Activated CD8-positive, alpha-beta memory T cell treated with anti-CD3 and anti-CD28 coated beads, Interleukin-2, amount 50 U/mL, for 24 hours (primary cell): ENCODE results near the gene IER3.
"Not testable (repeated sequence)": the region's sequence is repeated elsewhere in the genome, so short reads cannot be mapped to it uniquely, and the experiment has no call there.

Experiments used
- DNase-seq: peaks from one replicate; pipeline ENCODE4 v3.0.0-alpha.2; 2020; ENCODE audit errors: extremely low read depth

Gene IER3

GRCh38 chr6:30723843-30724741, 20.3 kb downstream of the IER3 start:
- not testable (repeated sequence) for DNase-seq

DNA sequence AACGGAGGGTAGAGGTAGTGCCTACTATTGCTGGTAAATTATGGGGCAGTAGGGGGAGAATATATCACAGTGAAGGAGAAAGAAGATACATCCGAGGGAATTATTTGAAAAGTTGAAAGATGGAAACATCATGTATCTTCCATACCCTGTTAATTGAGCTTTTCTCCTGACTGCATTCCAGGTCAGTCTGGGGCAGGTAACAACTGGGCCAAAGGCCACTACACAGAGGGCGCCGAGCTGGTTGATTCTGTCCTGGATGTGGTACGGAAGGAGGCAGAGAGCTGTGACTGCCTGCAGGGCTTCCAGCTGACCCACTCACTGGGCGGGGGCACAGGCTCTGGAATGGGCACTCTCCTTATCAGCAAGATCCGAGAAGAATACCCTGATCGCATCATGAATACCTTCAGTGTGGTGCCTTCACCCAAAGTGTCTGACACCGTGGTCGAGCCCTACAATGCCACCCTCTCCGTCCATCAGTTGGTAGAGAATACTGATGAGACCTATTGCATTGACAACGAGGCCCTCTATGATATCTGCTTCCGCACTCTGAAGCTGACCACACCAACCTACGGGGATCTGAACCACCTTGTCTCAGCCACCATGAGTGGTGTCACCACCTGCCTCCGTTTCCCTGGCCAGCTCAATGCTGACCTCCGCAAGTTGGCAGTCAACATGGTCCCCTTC, 21.0 kb downstream of the IER3 start:
- DNase-seq = not testable (repeated sequence)

GRCh38 chr6:30722280-30723112, 21.9 kb downstream of the IER3 start:
- DNase-seq = peak; percentile 68

DNA sequence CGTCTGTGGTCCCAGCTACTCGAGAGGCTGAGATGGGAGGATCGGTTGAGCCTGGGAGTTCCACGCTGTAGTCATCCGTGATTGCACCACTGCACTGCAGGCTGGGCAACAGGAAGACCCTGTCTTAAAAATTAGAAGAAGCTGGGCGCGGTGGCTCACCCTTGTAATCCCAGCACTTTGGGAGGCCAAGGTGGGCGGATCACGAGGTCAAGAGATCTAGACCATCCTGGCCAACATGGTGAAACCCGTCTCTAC, 22.4 kb downstream of the IER3 start:
- DNase-seq = not testable (repeated sequence)

GRCh38 chr6:30721198-30722024, 22.9 kb downstream of the IER3 start:
- DNase-seq = peak; percentile 80

GRCh38 chr6:30720738-30721197, 23.6 kb downstream of the IER3 start:
- no peak for DNase-seq

DNA sequence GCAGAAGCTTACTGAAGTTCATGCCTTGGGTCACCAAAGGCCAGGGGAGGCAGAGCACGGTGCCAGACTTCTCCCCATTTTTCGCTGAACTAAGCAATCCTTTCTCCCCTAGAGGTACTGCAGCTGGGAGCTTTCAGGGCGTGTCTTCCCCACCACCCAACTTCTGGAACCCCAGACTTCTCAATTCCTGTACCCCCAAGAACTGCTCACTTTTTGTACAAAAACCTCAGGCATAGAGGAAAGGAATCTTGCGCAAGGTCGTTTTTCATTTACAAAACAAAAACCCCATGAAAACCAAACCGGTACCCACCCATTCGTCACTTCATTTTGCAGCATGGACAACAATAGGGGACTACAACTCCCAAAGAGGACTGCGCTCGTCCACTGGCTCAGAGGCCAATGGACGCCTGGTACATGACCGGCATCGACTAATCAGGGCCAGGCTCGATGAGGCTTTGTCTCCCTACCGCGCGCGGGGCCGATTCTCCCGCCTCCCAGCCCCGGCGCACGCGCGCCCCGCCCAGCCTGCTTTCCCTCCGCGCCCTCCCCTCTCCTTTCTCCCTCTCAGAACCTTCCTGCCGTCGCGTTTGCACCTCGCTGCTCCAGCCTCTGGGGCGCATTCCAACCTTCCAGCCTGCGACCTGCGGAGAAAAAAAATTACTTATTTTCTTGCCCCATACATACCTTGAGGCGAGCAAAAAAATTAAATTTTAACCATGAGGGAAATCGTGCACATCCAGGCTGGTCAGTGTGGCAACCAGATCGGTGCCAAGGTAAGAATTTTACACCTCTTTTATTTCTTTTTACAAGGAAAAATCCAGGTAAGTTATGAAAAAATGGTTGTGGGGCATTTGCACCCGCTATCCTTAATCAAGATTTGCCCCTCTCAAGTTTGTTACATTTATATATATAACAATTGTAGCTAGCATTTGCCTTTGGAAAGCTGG, 24.3 kb downstream of the IER3 start, which contains the start of gene TUBB:
TSS of gene TUBB (plus strand) at position 562 of the 947 bp plus-strand sequence. CDS start at position 717, 155 bp downstream.
- DNase-seq = peak; percentile 87

GRCh38 chr6:30719356-30719755, 25.0 kb downstream of the IER3 start:
- DNase-seq = no peak

DNA sequence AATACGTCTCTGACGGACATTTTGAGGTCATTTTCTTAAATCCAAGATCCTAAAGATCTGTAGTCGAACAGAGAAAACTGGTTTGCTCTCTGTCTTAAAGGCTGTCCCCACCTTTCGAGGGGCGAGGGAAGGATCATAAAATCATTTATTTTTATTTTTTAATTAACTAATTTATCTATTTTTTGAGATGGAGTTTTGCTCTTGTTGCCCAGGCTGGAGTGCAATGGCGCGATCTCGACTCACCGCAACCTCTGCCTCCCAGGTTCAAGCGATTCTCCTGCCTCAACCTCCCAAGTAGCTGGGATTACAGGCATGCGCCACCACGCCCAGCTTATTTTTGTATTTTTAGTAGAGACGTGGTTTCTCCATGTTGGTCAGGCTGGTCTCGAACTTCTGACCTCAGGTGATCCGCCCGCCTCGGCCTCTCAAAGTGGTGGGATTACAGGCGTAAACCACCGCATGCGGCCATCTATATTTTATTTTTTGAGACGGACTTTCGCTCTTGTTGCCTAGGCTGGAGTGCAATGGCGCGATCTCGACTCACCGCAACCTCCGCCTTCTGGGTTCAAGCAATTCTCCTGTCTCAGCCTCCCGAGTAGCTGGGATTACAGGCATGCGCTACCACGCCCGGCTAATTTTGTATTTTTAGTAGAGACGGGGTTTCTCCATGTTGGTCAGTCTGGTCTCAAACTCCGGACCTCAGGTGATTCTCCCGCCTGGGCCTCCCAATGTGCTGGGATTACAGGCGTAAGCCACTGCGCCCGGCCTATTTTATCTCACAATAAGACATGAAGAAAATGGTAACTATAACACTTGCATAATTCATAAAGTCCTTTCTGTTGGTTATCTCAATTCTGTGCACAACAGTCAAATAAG, 26.3 kb downstream of the IER3 start:
- not testable (repeated sequence) for DNase-seq

DNA sequence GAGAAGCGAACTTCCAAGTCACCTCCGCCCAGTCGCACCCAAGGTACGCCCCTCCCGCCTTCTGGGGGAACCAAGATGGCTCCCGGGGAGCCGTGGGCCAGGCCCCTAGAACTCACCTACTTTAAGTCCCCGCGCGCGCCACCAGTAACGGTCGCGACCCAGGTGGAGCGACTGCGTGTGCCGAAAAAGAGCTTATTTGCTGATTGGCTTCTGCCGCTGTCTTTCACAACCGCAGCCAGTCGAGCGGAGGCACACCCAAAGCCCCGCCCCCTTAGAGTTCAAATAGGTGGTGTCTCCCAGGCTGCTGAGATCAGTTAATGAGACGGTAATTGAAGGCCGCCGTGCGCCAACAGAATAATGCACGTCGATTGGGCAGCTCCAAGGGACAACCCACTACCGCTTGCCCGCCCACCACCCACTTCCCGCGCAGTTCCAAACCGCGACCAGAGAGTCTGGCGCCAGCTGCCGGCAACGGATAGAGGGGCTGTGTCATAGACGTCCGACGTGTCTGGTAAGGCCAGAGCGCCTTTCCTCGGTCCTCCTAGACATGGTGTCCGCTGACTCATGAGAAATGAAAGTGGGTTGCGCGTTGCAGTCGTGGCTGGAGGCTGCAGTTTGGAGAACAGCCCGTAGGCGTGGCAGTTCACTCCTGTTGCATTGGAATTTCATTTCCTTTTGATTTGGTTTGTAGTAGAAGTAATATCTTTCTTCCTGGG, 27.1 kb downstream of the IER3 start, which contains the start of gene MDC1:
TSS of gene MDC1 (minus strand) at position 153 of the 716 bp plus-strand sequence. CDS start 2,106 bp downstream, outside the sequence.
- DNase-seq = peak; percentile 98

- DNase-seq = no peak
Measured at GRCh38 chr6:30716879-30717128, 27.5 kb downstream of the IER3 start.

DNA sequence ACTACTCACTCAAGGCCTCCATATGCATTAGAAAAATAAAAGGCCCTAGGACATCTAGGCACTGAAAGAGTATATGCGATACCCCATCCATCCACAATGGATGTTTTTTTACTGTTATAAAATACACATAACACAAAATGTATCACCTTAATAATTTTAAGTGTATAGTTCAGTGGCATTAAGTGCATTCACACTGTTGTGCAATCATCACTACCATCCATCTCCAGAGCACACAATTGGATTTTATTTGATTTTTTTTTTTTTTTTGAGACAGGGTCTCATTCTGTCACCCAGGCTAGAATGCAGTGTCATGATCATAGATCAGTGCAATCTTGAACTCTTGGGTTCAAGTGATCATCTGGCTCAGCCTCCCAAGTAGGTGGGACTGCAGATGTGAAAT, 30.1 kb downstream of the IER3 start:
- DNase-seq = no peak

DNA sequence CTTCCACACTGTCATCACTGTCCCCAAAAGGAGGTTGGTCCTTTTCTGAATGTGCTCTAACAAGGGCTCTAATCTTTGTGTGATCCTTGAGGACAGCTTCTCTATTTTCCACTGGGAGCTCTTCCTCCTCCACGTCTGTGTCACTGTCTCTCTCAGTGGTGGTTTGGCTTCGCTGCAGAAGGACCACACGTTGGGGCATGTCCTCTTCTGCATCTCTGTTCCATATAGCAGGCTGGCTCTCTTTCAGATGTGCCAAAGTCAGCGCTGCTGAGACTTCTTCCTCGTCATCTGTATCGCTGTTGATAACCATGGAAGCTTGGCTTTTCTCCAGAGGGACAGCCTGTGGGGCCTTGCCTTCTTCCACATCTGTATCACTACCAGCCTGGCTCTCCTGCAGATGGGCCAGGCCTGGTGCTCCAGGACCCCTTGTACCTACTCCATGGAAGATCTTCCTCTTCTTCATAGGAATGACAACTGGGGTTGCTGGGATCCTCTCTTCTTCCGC, 31.9 kb downstream of the IER3 start:
- DNase-seq = no peak

GRCh38 chr6:30711758-30712380, 32.5 kb downstream of the IER3 start:
- DNase-seq = no peak

GRCh38 chr6:30709101-30709868, 35.1 kb downstream of the IER3 start:
- no peak for DNase-seq

GRCh38 chr6:30707281-30707850, 37.0 kb downstream of the IER3 start:
- no peak for DNase-seq

GRCh38 chr6:30705620-30706019, 38.7 kb downstream of the IER3 start:
- DNase-seq = no peak
